ENCODE results near the gene COL13A1.

DNA sequence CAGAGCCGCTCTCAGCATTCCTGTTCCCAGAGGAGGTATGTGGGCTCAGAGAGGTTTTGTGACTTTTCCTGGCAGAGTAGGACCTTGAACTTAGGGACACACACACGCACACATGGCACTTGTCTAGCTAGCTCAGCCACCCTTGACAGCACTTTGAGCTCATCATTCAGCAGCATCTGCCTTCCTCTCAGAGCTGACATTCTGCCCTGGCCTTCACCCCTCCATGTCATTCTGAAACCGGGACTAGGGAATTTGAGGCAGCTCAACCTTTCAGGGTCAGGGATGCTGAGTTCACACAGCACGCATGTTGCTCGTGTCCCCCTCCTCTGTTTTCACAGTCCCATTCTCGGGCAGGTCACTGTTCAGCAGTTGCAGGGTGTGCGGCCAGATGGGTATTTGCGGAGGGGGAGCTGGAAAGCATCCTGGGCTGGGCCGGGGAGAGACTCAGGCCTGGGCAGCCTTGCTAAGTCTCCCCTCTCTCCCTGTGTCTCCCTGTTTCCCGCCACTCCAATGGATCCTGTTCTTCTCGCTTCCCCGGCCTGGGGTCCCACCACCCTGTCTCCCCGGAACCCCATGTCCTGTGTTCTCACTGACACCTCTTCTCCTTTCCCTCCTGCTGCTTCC, 78.0 kb downstream of the COL13A1 start:
- TF ChIP-seq, protein P1, sequence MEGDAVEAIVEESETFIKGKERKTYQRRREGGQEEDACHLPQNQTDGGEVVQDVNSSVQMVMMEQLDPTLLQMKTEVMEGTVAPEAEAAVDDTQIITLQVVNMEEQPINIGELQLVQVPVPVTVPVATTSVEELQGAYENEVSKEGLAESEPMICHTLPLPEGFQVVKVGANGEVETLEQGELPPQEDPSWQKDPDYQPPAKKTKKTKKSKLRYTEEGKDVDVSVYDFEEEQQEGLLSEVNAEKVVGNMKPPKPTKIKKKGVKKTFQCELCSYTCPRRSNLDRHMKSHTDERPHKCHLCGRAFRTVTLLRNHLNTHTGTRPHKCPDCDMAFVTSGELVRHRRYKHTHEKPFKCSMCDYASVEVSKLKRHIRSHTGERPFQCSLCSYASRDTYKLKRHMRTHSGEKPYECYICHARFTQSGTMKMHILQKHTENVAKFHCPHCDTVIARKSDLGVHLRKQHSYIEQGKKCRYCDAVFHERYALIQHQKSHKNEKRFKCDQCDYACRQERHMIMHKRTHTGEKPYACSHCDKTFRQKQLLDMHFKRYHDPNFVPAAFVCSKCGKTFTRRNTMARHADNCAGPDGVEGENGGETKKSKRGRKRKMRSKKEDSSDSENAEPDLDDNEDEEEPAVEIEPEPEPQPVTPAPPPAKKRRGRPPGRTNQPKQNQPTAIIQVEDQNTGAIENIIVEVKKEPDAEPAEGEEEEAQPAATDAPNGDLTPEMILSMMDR (IDR thresholded peaks at IDR 0.05) = no peak
- no peak for TF ChIP-seq POLR2A (IDR thresholded peaks at IDR 0.05)
